Suprapubic skin (tissue), 4 donors: ENCODE measurements around the gene PTPRN2.

Source experiments
- CTCF ChIP-seq, 2 donors: fragments of 200-600 bp in 1 of 2; fragments of 450-650 bp in 1 of 2; sonication (generic) in 1 of 2; IDR thresholded peaks; one replicate each; pipeline ENCODE4 v1.5.1; 2016 to 2019; ENCODE audit warnings: antibody characterized with exemption in 2 of 2, mild to moderate bottlenecking in 1 of 2, moderate library complexity in 1 of 2
- EP300 ChIP-seq: sonication (generic); formaldehyde crosslinking; IDR thresholded peaks from one replicate; pipeline ENCODE4 v1.6.1; 2017; ENCODE audit warnings: antibody characterized with exemption
- POLR2A ChIP-seq, 2 donors: fragments of 450-650 bp; IDR thresholded peaks; one replicate each; pipeline ENCODE4 v1.6.1; 2017; ENCODE audit warnings: antibody characterized with exemption in 2 of 2, mild to moderate bottlenecking in 2 of 2, moderate library complexity in 2 of 2
- POLR2AphosphoS5 ChIP-seq, 3 donors: sonication (generic); formaldehyde crosslinking; IDR thresholded peaks; one replicate each; pipeline ENCODE4 v1.6.1; 2017; ENCODE audit warnings: antibody characterized with exemption in 3 of 3

DNA sequence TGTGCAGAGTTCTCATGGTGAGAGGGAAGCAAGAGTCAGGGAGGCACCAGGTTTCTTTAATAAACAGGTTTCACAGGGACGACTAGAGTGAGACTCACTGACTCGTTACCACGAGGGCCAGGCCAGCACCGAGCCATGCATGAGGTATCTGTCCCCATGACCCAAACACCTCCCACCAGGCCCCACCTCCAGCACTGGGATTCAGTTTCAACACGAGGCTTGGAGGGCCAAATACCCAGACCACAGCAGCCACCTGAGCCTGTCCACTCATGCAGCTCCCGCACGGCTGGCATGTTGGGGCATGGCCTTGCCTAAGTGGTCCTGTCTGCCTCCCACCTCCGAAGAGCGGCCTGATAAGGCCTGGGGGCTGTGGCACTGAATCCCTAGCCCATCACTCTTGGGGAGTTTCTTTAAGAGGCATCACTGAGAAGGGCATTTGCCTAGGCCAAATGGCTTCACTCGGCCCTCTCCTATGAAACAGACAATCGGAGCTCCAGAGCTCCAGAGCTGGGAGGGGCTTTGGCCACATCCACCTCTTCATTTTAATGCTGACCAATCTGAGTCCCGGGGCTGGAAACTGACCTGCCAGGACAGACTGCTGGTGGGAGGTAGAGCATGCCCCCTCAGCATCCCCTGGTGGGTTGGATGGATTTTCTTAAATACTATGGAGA, 1093.0 kb downstream of the PTPRN2 start:
- no peak for TF ChIP-seq EP300
- TF ChIP-seq POLR2A (IDR thresholded peaks at IDR 0.05), result no peak
- no peak for TF ChIP-seq CTCF (IDR thresholded peaks at IDR 0.05)
- no peak for TF ChIP-seq POLR2AphosphoS5 (IDR thresholded peaks at IDR 0.05)
